Measurements from ENCODE around the gene NOD1. TPM values are rescaled to one million over a fixed set of nuclear protein-coding genes. Genes with fewer than 3 reads are reported as not detected.

Gene NOD1
- total RNA-seq, 3 donors from 2014 or later, result 13.2 to 14.4 (median 13.2) TPM

DNA sequence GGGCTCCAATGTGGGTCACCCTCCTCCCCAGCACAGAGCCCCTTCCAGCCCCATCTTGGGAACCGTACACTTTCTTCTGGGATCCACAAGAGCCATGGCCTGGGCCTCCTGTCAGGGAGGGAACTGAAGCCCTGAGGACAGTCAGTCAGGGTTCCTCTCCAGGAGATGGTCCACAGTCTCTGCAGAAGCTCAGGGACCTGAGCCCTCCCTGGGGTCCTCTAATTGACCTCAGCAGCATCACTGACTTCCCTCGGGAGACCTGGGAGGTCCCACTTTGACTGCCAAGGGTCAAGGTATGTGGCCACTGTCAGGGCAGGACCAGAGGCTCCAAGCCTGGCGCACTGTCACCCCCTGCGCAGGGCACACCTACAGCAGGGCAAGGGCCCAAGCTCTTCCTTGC lies 32.3 kb downstream of the NOD1 start:
- TF ChIP-seq, protein P1, sequence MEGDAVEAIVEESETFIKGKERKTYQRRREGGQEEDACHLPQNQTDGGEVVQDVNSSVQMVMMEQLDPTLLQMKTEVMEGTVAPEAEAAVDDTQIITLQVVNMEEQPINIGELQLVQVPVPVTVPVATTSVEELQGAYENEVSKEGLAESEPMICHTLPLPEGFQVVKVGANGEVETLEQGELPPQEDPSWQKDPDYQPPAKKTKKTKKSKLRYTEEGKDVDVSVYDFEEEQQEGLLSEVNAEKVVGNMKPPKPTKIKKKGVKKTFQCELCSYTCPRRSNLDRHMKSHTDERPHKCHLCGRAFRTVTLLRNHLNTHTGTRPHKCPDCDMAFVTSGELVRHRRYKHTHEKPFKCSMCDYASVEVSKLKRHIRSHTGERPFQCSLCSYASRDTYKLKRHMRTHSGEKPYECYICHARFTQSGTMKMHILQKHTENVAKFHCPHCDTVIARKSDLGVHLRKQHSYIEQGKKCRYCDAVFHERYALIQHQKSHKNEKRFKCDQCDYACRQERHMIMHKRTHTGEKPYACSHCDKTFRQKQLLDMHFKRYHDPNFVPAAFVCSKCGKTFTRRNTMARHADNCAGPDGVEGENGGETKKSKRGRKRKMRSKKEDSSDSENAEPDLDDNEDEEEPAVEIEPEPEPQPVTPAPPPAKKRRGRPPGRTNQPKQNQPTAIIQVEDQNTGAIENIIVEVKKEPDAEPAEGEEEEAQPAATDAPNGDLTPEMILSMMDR (IDR thresholded peaks at IDR 0.05), result no peak
- H3K9me3 ChIP-seq, result no peaks in the 10 kb centered on the region
- ATAC-seq (peak; percentile 8), DNase-seq (no peak)
- H3K36me3 ChIP-seq (ENCODE audit: low read depth), result peaks cover 3% of the 10 kb centered on the region
- H3K4me1 ChIP-seq (ENCODE audit: low read depth), result no peaks in the 10 kb centered on the region
- H3K4me3 ChIP-seq, result no peak overlapping the region
- intact Hi-C loops (cut with DNase I, micrococcal nuclease), result no loop called here

DNA sequence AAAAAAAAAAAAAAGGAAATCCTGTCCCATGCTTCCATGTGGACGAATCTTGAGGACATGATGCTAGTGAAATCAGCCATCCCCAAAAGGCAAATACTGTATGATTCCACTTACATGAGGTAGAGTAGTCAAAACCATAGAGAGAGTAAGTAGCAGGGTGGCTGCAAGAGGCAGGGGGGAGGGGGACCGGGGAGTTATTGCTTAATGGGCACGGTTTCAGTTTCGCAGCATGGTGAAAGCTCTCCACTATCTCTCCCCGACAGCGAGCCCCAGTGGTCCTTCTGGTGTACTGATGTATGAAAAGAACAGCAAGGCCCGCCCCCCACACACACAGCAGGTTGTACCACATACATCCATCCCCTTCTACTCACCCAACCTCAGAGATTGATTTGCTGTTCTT lies 32.8 kb downstream of the NOD1 start:
- intact Hi-C loops (cut with DNase I, micrococcal nuclease), result no loop called here
- DNase-seq (peak; percentile 58 to 81 (median 77)), ATAC-seq (peak; percentile 94)

DNA sequence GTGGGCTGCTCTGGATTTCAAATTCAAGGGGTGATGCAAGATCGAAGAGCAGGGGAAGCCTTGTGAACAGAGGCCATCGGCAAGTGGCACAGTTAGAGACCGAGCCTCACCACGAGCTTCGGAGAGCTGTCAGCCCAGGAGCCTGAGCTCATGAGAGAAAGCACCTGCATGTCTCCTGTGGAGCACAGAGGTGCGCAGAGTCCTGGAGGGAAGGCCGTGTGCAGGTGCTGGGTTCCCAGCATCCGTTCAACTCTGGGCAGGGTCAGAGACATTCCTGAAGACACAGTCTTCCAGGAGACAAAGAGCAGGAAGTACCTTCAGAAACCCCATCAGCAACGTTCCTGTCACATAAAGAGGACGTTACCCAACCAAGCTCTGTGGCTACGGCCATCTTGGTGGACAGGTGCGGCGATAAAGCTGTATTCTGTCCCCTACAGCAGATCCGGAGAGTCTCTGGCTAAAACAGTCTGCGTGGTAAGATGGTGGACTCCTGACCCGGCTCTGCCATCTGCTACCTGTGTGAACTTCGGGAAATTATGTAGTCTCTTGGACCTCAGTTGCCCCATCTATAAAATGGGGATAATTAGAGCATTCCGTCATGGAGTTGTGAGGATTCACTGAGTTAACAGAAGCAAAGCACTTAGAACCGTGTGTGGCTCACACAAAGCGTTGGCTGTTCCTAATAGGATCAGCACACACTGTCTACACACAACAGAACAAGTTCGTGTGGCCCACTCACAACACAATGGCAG lies 40.6 kb downstream of the NOD1 start:
- TF ChIP-seq, protein P1 (IDR thresholded peaks at IDR 0.05), result no peak
- intact Hi-C loops (cut with DNase I, micrococcal nuclease), result no loop called here
- Histone ChIP-seq H3K36me3 (ENCODE audit: low read depth) (no peaks in the 10 kb centered on the region), H3K4me3 (no peak overlapping the region), H3K9me3 (no peaks in the 10 kb centered on the region), H3K4me1 (ENCODE audit: low read depth) (peaks cover 5% of the 10 kb centered on the region)
- DNase-seq (no peak), ATAC-seq (no peak)

More for the DNA sequence above, 32.8 kb downstream of the NOD1 start:
- Histone ChIP-seq H3K4me3 (no peak overlapping the region), H3K36me3 (ENCODE audit: low read depth) (peaks cover 3% of the 10 kb centered on the region), H3K4me1 (ENCODE audit: low read depth) (no peaks in the 10 kb centered on the region), H3K9me3 (no peaks in the 10 kb centered on the region)
- TF ChIP-seq, protein P1 (IDR thresholded peaks at IDR 0.05), result no peak

DNA sequence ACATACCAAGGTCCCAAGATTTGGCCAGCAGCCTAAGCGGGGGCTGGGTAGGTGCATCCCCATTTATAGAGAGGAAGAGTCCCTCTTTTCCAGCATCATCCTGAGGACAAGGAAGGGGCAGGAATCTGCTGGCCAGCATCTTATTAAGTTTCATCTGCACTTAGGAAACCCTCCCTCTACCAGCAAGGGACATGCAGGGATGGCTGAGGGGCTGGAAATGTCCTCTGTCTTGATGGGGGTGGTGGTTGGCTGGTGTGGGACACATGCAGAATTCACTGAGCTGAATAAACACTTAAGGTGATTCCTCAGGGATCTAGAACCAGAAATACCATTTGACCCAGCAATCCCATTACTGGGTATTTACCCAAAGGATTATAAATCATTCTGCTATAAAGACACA lies 42.1 kb downstream of the NOD1 start:
- Histone ChIP-seq H3K4me1 (ENCODE audit: low read depth) (peaks cover 17% of the 10 kb centered on the region), H3K36me3 (ENCODE audit: low read depth) (no peaks in the 10 kb centered on the region), H3K4me3 (no peak overlapping the region), H3K9me3 (no peaks in the 10 kb centered on the region)
- ATAC-seq, result no peak
- TF ChIP-seq, protein P1 (IDR thresholded peaks at IDR 0.05), result no peak
- no peak for DNase-seq
- intact Hi-C loops (cut with DNase I, micrococcal nuclease), result no loop called here

DNA sequence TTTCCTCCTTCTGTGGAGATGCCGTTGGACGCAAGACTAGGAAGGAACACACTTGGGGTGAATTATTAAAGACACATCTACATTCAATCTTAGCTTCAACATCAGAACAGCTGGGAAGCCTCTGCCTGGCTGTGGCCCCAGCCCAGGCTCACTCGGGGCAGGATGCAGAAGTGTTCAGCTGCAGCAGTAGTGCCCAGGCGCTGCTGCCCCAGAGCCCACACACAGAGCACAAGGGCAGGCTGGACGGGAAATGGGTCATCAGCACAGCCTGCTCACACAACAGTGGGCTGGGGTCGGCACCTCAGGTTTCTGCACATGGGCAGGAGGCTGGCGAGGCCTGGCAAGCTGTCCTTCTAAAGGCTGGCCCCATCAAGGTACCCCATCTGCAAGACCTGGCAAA lies 42.5 kb downstream of the NOD1 start:
- no peaks in the 10 kb centered on the region for H3K36me3 ChIP-seq (ENCODE audit: low read depth)
- TF ChIP-seq, protein P1 (IDR thresholded peaks at IDR 0.05), result no peak
- DNase-seq (peak in 1 of 3 donors; percentile 34), ATAC-seq (peak; percentile 23)
- no peak overlapping the region for H3K4me3 ChIP-seq
- H3K9me3 ChIP-seq, result no peaks in the 10 kb centered on the region
- peaks cover 22% of the 10 kb centered on the region for H3K4me1 ChIP-seq (ENCODE audit: low read depth)
- intact Hi-C loops (cut with DNase I, micrococcal nuclease), result no loop called here
